ENCODE data around the gene DUSP14. TPM values are rescaled to one million over a fixed set of nuclear protein-coding genes. Genes with fewer than 3 reads are reported as not detected.
A peak's percentile ranks its signal among the peaks of the same experiment; 100 is the strongest.

Gene DUSP14
- total RNA-seq, 1 donor from 2014 or later = 17.3 TPM

GRCh38 chr17:37521821-37522220 lies 32.1 kb downstream of the DUSP14 start:
- Histone ChIP-seq H4K20me1 (ENCODE audit: low read depth) (no peaks in the 10 kb centered on the region), H3K4me2 (no peak overlapping the region), H3K36me3 (no peaks in the 10 kb centered on the region), H3K4me1 (no peaks in the 10 kb centered on the region), H3K27ac (no peak overlapping the region), H3K9me3 (ENCODE audit: low read depth) (no peaks in the 10 kb centered on the region), H2AFZ (replicated peaks) (no peak overlapping the region), H3K27me3 (no peaks in the 10 kb centered on the region), H3K79me2 (ENCODE audit: low read depth) (no peaks in the 10 kb centered on the region), H3K9ac (no peak overlapping the region), H3F3A (ENCODE audit: low read depth) (peaks cover 4% of the 10 kb centered on the region), H3K4me3 (no peak overlapping the region)
- H3K9me3 Mint-ChIP-seq = no peaks in the 10 kb centered on the region
- TF ChIP-seq EZH2phosphoT487 (IDR thresholded peaks at IDR 0.05) (no peak), EZH2 (IDR thresholded peaks at IDR 0.05) (no peak), CTCF (IDR thresholded peaks at IDR 0.05) (no peak)
- DNase-seq (ENCODE audit: low spot score) = no peak
- H3K36me3 Mint-ChIP-seq = peaks cover 20% of the 10 kb centered on the region
- H3K27me3 Mint-ChIP-seq (ENCODE audit: insufficient read depth, low read depth) = peaks cover 5% of the 10 kb centered on the region
- peaks cover 12% of the 10 kb centered on the region for H3K4me1 Mint-ChIP-seq
- no peak overlapping the region for H3K4me3 Mint-ChIP-seq
- no peak overlapping the region for H3K27ac Mint-ChIP-seq

GRCh38 chr17:37523715-37524219 lies 34.1 kb downstream of the DUSP14 start:
- H3K4me1 Mint-ChIP-seq = no peaks in the 10 kb centered on the region
- no peak overlapping the region for H3K27ac Mint-ChIP-seq
- H3K27me3 Mint-ChIP-seq (ENCODE audit: insufficient read depth, low read depth) = peaks cover 2% of the 10 kb centered on the region
- peaks cover 15% of the 10 kb centered on the region for H3K36me3 Mint-ChIP-seq
- H3K9me3 ChIP-seq (ENCODE audit: low read depth) = no peaks in the 10 kb centered on the region
- no peak overlapping the region for H3K4me3 Mint-ChIP-seq
- H3F3A ChIP-seq (ENCODE audit: low read depth) = peaks cover 4% of the 10 kb centered on the region
- no peak for TF ChIP-seq EZH2phosphoT487 (IDR thresholded peaks at IDR 0.05)
- no peak for TF ChIP-seq EZH2 (IDR thresholded peaks at IDR 0.05)
- no peak for TF ChIP-seq CTCF (IDR thresholded peaks at IDR 0.05)
- no peak overlapping the region for H3K27ac ChIP-seq
- H3K9ac ChIP-seq = no peak overlapping the region
- no peak for DNase-seq (ENCODE audit: low spot score)
- H3K36me3 ChIP-seq = no peaks in the 10 kb centered on the region
- no peaks in the 10 kb centered on the region for H3K27me3 ChIP-seq
- H3K4me1 ChIP-seq = no peaks in the 10 kb centered on the region
- no peaks in the 10 kb centered on the region for H3K79me2 ChIP-seq (ENCODE audit: low read depth)
- no peaks in the 10 kb centered on the region for H3K9me3 Mint-ChIP-seq
- no peak overlapping the region for H3K4me3 ChIP-seq
- H2AFZ ChIP-seq (replicated peaks) = no peak overlapping the region
- no peaks in the 10 kb centered on the region for H4K20me1 ChIP-seq (ENCODE audit: low read depth)
- H3K4me2 ChIP-seq = no peak overlapping the region

GRCh38 chr17:37527249-37527851 lies 37.7 kb downstream of the DUSP14 start:
- Mint-ChIP-seq H3K27me3 (ENCODE audit: insufficient read depth, low read depth) (peaks cover 2% of the 10 kb centered on the region), H3K27ac (no peak overlapping the region), H3K4me1 (no peaks in the 10 kb centered on the region), H3K9me3 (no peaks in the 10 kb centered on the region), H3K4me3 (no peak overlapping the region), H3K36me3 (peaks cover 11% of the 10 kb centered on the region)
- no peaks in the 10 kb centered on the region for H3K9me3 ChIP-seq (ENCODE audit: low read depth)
- no peaks in the 10 kb centered on the region for H3K4me1 ChIP-seq
- H3K79me2 ChIP-seq (ENCODE audit: low read depth) = no peaks in the 10 kb centered on the region
- H2AFZ ChIP-seq (replicated peaks) = no peak overlapping the region
- peaks cover 4% of the 10 kb centered on the region for H3F3A ChIP-seq (ENCODE audit: low read depth)
- H3K9ac ChIP-seq = no peak overlapping the region
- H3K4me2 ChIP-seq = no peak overlapping the region
- no peaks in the 10 kb centered on the region for H4K20me1 ChIP-seq (ENCODE audit: low read depth)
- no peak overlapping the region for H3K27ac ChIP-seq
- no peaks in the 10 kb centered on the region for H3K27me3 ChIP-seq
- peak; percentile 68 for DNase-seq (ENCODE audit: low spot score)
- H3K4me3 ChIP-seq = no peak overlapping the region
- TF ChIP-seq CTCF (IDR thresholded peaks at IDR 0.05) = peak; percentile 77
- no peak for TF ChIP-seq EZH2 (IDR thresholded peaks at IDR 0.05)
- H3K36me3 ChIP-seq = no peaks in the 10 kb centered on the region
